Measurements from ENCODE around the gene PXMP4. TPM values are rescaled to one million over a fixed set of nuclear protein-coding genes. Genes with fewer than 3 reads are reported as not detected.

The PXMP4 gene
- total and polyA plus RNA-seq, 9 of the 15 experiments (the other 6 are each of a cell fraction or from before 2014, with no cell fraction given), result 4.8 to 29.1 (median 6.8) TPM

- TF ChIP-seq ZBTB33 (CRISPR knock-in tag; IDR thresholded peaks at IDR 0.05), result peak; percentile 100
- TF ChIP-seq MXD1 (CRISPR knock-in tag; IDR thresholded peaks at IDR 0.05; ENCODE audit: borderline replicate concordance, poor library complexity, severe bottlenecking), result no peak
- TF ChIP-seq ZBTB34 (CRISPR knock-in tag; IDR thresholded peaks at IDR 0.05), result peak; percentile 97
- peak; percentile 54 for TF ChIP-seq PCBP1 (IDR thresholded peaks at IDR 0.05; ENCODE audit: low read depth, low read length, poor library complexity, severe bottlenecking)
- TF ChIP-seq RBFOX2 (IDR thresholded peaks at IDR 0.05; ENCODE audit: low read depth, low read length), result peak; percentile 51
- 0 out of 2 replicates have a peak, but pooled peaks have one; percentile 33 for TF ChIP-seq HCFC1 (IDR thresholded peaks at IDR 0.05; ENCODE audit: low read depth, low read length)
- TF ChIP-seq ARID3B (CRISPR knock-in tag; IDR thresholded peaks at IDR 0.05; ENCODE audit: borderline replicate concordance), result no peak
- no peak for TF ChIP-seq ID3 (CRISPR knock-in tag; IDR thresholded peaks at IDR 0.05)
- TF ChIP-seq ID3 (tag; IDR thresholded peaks at IDR 0.05), result no peak
- no peak for TF ChIP-seq IRF2 (CRISPR knock-in tag; IDR thresholded peaks at IDR 0.05)
- TF ChIP-seq ZFP1 (CRISPR knock-in tag; IDR thresholded peaks at IDR 0.05), result no peak
- TF ChIP-seq ESRRA (IDR thresholded peaks at IDR 0.05; ENCODE audit: borderline replicate concordance, low read depth), result no peak
- no peak for TF ChIP-seq PPARD (CRISPR knock-in tag; IDR thresholded peaks at IDR 0.05)
Observed at GRCh38 chr20:33667676-33668465, 52.2 kb downstream of the PXMP4 start (continued).
